ENCODE data around the gene FER.

- TF ChIP-seq CTCF (conservative IDR thresholded peaks at IDR 0.05; ENCODE audit: low read depth, low read length), result no peak
- TF ChIP-seq EZH2 (IDR thresholded peaks at IDR 0.05; ENCODE audit: low read length, unreplicated experiment), result no peak
Observed at GRCh38 chr5:109196823-109197160, 449.1 kb downstream of the FER start.
